ENCODE measurements around the gene WAC.
"Not testable (repeated sequence)": the region's sequence is repeated elsewhere in the genome, so short reads cannot be mapped to it uniquely, and the experiment has no call there.

The WAC gene

GRCh38 chr10:28609636-28610035 is 76.7 kb downstream of the WAC start:
- not testable (repeated sequence) for DNase-seq (ENCODE audit: low spot score)

- DNase-seq (ENCODE audit: low spot score) = no peak
Observed at GRCh38 chr10:28612877-28613276, 80.0 kb downstream of the WAC start.

GRCh38 chr10:28616514-28616913 is 83.6 kb downstream of the WAC start:
- no peak for DNase-seq (ENCODE audit: low spot score)

GRCh38 chr10:28619455-28619854 is 86.5 kb downstream of the WAC start:
- no peak for DNase-seq (ENCODE audit: low spot score)

- no peak for DNase-seq (ENCODE audit: low spot score)
Observed at GRCh38 chr10:28620251-28620650, 87.3 kb downstream of the WAC start.

- no peak for DNase-seq (ENCODE audit: low spot score)
Observed at GRCh38 chr10:28623483-28623882, 90.6 kb downstream of the WAC start.

- DNase-seq (ENCODE audit: low spot score) = no peak
Observed at GRCh38 chr10:28624351-28624750, 91.4 kb downstream of the WAC start.

GRCh38 chr10:28627102-28627501 is 94.2 kb downstream of the WAC start:
- DNase-seq (ENCODE audit: low spot score) = no peak

- peak; percentile 75 for DNase-seq (ENCODE audit: low spot score)
Observed at GRCh38 chr10:28628184-28628893, 95.4 kb downstream of the WAC start.

GRCh38 chr10:28631896-28632583 is 99.1 kb downstream of the WAC start:
- no peak for DNase-seq (ENCODE audit: low spot score)

GRCh38 chr10:28632584-28632945 is 99.6 kb downstream of the WAC start:
- no peak for DNase-seq (ENCODE audit: low spot score)

GRCh38 chr10:28633750-28634149 is 100.8 kb downstream of the WAC start:
- no peak for DNase-seq (ENCODE audit: low spot score)

GRCh38 chr10:28637346-28637745 is 104.4 kb downstream of the WAC start:
- no peak for DNase-seq (ENCODE audit: low spot score)

GRCh38 chr10:28638392-28638791 is 105.5 kb downstream of the WAC start:
- DNase-seq (ENCODE audit: low spot score) = no peak

GRCh38 chr10:28640551-28640950 is 107.6 kb downstream of the WAC start:
- DNase-seq (ENCODE audit: low spot score) = no peak

- DNase-seq (ENCODE audit: low spot score) = no peak
Observed at GRCh38 chr10:28644647-28645046, 111.7 kb downstream of the WAC start.

- no peak for DNase-seq (ENCODE audit: low spot score)
Observed at GRCh38 chr10:28652106-28652505, 119.2 kb downstream of the WAC start.

- DNase-seq (ENCODE audit: low spot score) = no peak
Observed at GRCh38 chr10:28652703-28653102, 119.8 kb downstream of the WAC start.

- not testable (repeated sequence) for DNase-seq (ENCODE audit: low spot score)
Observed at GRCh38 chr10:28658824-28659223, 125.9 kb downstream of the WAC start.

- no peak for DNase-seq (ENCODE audit: low spot score)
Observed at GRCh38 chr10:28661035-28661434, 128.1 kb downstream of the WAC start.

- DNase-seq (ENCODE audit: low spot score) = peak; percentile 59
Observed at GRCh38 chr10:28663576-28664368, 130.9 kb downstream of the WAC start.

- DNase-seq (ENCODE audit: low spot score) = no peak
Observed at GRCh38 chr10:28664369-28664740, 131.4 kb downstream of the WAC start.

Measured in hematopoietic multipotent progenitor cell treated with erythropoietin and hydrocortisone succinate and interleukin-3 and kit ligand, for 15 days (in vitro differentiated cells).